NCI-H345 treated with DMSO at 0.1 percent for 48 hours (cell line): ENCODE results near the gene DEXI.

Experiments
- DNase-seq: peaks from one replicate; lab custom pipeline; 2025; ENCODE audit not compliant: unreplicated experiment; lab: John Stamatoyannopoulos, UW

DEXI gene

GRCh38 chr16:10895053-10895946 lies 47.0 kb downstream of the DEXI start:
- no peak for DNase-seq

GRCh38 chr16:10892782-10893318 lies 49.4 kb downstream of the DEXI start:
- DNase-seq = no peak

- no peak for DNase-seq
Observed at GRCh38 chr16:10889855-10890254, 52.4 kb downstream of the DEXI start.

GRCh38 chr16:10888320-10888937 lies 53.8 kb downstream of the DEXI start:
- no peak for DNase-seq

- DNase-seq = no peak
Observed at GRCh38 chr16:10885246-10885645, 57.0 kb downstream of the DEXI start.

DNA sequence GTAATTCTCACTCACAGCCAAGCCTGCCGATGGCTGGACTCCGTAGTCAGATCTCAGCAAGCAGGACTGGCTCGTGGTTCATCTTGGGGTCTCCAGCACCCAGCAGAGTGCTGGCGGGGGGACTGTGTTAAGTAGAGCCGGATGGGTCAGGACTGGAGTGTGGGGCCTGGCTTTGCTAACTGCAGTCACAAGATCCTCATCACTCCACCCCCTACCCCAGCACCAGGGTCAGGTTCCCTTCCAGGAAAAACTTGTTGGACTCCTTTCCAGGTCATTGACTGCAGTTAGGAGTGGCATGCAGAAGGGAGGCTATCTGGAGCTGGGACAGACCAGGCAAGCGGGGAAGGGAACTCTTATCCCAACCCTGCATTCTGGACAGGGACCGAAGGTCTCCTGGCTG lies 59.3 kb downstream of the DEXI start:
- DNase-seq = no peak

DNA sequence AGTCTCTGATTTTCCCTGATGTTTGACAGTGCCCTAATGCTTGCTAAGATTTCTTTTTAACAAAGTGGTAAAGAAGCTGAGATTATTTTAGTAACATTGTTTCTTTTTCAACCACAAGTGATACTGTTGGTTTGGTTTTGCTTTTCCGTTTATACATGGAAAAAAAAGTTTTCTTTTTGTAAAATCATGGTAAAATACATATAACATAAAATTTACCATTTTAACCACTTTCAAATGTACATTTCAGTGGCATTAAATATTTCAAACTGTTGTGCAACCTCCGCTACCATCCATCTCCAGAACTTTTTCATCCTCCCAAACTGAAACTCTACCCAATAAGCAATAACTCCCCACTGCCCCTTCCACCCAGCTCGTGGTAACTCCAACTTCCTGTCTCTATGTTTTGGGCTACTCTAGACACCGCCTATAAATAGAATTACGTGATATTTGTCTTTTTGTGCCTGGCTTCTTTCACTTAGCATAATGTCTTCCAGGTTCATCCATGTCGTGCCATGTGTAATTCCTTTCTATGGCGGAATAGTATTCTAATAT lies 60.7 kb downstream of the DEXI start:
- no peak for DNase-seq

DNA sequence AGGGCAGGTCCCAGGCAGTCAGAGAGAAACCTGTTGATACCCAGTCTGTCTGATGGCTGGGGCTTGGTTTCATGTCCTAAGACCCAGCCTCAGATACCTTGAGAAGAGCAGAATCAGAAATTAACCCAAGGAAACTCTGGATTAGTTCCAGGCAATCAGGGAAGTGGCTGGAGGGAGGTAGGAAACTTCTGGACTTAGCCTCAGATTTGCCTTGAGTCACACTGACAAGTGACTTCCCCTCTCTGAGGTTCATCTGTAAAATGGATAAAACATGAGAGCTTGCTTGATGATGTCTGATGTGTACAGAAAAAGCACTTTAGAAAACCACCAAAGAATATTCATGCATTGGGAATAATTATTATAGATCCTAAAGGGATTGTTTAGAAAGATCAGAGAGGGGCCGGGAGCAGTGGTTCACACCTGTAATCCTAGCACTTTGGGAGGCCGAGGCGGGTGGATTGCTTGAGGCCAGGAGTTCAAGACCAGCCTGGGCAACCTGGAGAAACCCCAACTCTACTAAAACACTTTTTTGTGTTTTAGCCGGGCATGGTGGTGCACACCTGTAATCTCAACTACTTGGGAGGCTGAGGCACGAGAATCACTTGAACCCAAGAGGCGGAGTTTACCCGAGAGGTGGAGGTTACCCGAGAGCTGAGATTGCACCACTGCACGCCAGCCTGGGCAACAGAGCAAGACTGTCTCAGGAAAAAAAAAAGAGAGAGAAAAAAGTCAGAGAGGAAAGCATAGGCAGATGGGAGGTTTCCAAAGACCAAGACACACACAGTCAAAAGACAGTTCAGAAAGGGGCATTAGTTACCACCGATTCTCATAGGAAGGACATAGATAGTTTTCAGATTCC lies 61.4 kb downstream of the DEXI start:
- DNase-seq = no peak

GRCh38 chr16:10879681-10880589 lies 62.3 kb downstream of the DEXI start:
- no peak for DNase-seq
